HG03571 (cell line): ENCODE measurements around the gene RREB1.

Experiments used
- ATAC-seq: cut with Tn5 transposase; IDR thresholded peaks from one replicate; pipeline ENCODE4 v1.9.1; 2021; ENCODE audit not compliant: unreplicated experiment

RREB1 gene

GRCh38 chr6:7282097-7282906 is 174.5 kb downstream of the RREB1 start:
- no peak for ATAC-seq

GRCh38 chr6:7283676-7284075 is 175.9 kb downstream of the RREB1 start:
- ATAC-seq = no peak

GRCh38 chr6:7285416-7285815 is 177.7 kb downstream of the RREB1 start:
- no peak for ATAC-seq

GRCh38 chr6:7290079-7290478 is 182.3 kb downstream of the RREB1 start:
- ATAC-seq = no peak

GRCh38 chr6:7292596-7293255 is 185.0 kb downstream of the RREB1 start:
- no peak for ATAC-seq

- ATAC-seq = no peak
Measured at GRCh38 chr6:7295916-7296315, 188.2 kb downstream of the RREB1 start.

- no peak for ATAC-seq
Measured at GRCh38 chr6:7296602-7297001, 188.8 kb downstream of the RREB1 start.

- ATAC-seq = no peak
Measured at GRCh38 chr6:7298113-7298512, 190.4 kb downstream of the RREB1 start.

- ATAC-seq = no peak
Measured at GRCh38 chr6:7300926-7301325, 193.2 kb downstream of the RREB1 start.
